ENCODE data around the gene AP5M1. TPM values are rescaled to one million over a fixed set of nuclear protein-coding genes. Genes with fewer than 3 reads are reported as not detected.

Gene AP5M1
- total RNA-seq, 1 donor from 2014 or later: 36.9 TPM

- H3K27me3 ChIP-seq (ENCODE audit: low read depth): no peaks in the 10 kb centered on the region
- ATAC-seq: no peak
- intact Hi-C loops (cut with DNase I): no loop called here
These were observed 6.4 kb downstream of the AP5M1 start for GRCh38 chr14:57275023-57275664.

GRCh38 chr14:57277062-57277461 lies 8.3 kb downstream of the AP5M1 start:
- no peak for TF ChIP-seq CTCF (IDR thresholded peaks at IDR 0.05)
- DNase-seq (no peak), ATAC-seq (no peak)
- Histone ChIP-seq H3K27me3 (ENCODE audit: low read depth) (no peaks in the 10 kb centered on the region), H3K4me1 (peaks cover 1% of the 10 kb centered on the region), H3K9me3 (no peaks in the 10 kb centered on the region), H3K4me3 (no peak overlapping the region), H3K36me3 (peaks cover 41% of the 10 kb centered on the region), H3K27ac (no peak overlapping the region)
- intact Hi-C loops (cut with DNase I): no loop called here

More at GRCh38 chr14:57275023-57275664, 6.4 kb downstream of the AP5M1 start:
- no peak overlapping the region for H3K27ac ChIP-seq
- no peak overlapping the region for H3K4me3 ChIP-seq
- no peak for DNase-seq
- peaks cover 20% of the 10 kb centered on the region for H3K4me1 ChIP-seq
- peaks cover 22% of the 10 kb centered on the region for H3K36me3 ChIP-seq
- TF ChIP-seq CTCF (IDR thresholded peaks at IDR 0.05): no peak
- H3K9me3 ChIP-seq: no peaks in the 10 kb centered on the region

GRCh38 chr14:57287745-57288144 lies 19.0 kb downstream of the AP5M1 start:
- H3K27me3 ChIP-seq (ENCODE audit: low read depth): no peaks in the 10 kb centered on the region
- H3K4me3 ChIP-seq: no peak overlapping the region
- peaks cover 84% of the 10 kb centered on the region for H3K36me3 ChIP-seq
- H3K27ac ChIP-seq: no peak overlapping the region
- H3K4me1 ChIP-seq: no peaks in the 10 kb centered on the region
- no peaks in the 10 kb centered on the region for H3K9me3 ChIP-seq
- ATAC-seq (no peak), DNase-seq (no peak)
- TF ChIP-seq CTCF (IDR thresholded peaks at IDR 0.05): no peak
- intact Hi-C loops (cut with DNase I): no loop called here

GRCh38 chr14:57290751-57291150 lies 22.0 kb downstream of the AP5M1 start:
- no peak for TF ChIP-seq CTCF (IDR thresholded peaks at IDR 0.05)
- Histone ChIP-seq H3K4me3 (no peak overlapping the region), H3K4me1 (no peaks in the 10 kb centered on the region), H3K9me3 (no peaks in the 10 kb centered on the region), H3K27ac (no peak overlapping the region), H3K36me3 (peaks cover 57% of the 10 kb centered on the region), H3K27me3 (ENCODE audit: low read depth) (no peaks in the 10 kb centered on the region)
- ATAC-seq: no peak
- DNase-seq: no peak
- intact Hi-C loops (cut with DNase I): no loop called here

DNA sequence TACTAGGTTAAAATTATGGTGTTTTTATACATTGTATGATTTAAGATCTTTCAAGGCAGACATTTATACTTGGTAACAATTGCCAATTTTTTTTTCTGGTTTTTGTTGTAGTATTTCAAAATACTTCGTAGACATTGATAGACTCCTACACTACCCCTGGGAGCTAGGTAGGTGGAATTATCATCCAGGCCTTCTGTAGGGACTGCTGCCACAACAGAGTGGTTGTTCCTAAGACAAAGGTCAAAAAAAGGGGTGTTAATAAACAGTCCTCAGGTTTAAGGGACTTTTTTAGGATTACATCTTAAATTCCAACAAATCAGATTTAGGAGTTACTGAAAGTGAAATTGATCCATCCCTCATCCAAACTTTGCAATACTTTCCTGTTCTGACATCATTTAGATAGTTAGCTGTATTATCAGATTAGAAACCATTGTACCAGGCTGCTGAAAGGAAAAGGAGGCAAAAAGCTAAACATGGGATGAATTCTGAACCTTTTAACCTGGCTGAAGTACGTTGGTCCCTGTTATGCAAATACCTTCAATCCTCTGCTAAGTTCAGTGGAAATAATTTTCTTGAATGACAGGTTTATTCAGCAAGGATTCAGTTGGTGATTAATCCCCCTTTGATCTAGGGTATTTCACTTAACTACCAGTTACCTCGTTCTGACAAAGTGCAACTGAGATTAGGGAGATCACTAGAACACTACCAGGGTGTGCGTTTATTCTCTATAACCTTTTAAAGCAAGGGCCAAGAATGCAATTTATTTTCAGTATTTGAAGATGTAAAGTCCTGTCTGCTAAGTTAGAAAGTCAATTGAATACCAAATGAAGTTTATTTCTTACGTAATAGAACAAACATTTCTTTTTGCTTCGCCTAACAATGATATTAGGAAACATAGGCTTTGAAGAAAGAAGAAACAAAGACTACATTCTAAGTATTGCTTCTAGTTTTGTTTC lies 23.2 kb downstream of the AP5M1 start:
- DNase-seq (no peak), ATAC-seq (no peak)
- H3K27ac ChIP-seq: no peak overlapping the region
- intact Hi-C loops (cut with DNase I): no loop called here
- H3K9me3 ChIP-seq: no peaks in the 10 kb centered on the region
- TF ChIP-seq CTCF (IDR thresholded peaks at IDR 0.05): no peak
- no peaks in the 10 kb centered on the region for H3K4me1 ChIP-seq
- H3K27me3 ChIP-seq (ENCODE audit: low read depth): no peaks in the 10 kb centered on the region
- H3K36me3 ChIP-seq: peaks cover 44% of the 10 kb centered on the region
- no peak overlapping the region for H3K4me3 ChIP-seq
